ENCODE measurements around the gene CSNK1A1.
"Not testable (repeated sequence)": the region's sequence is repeated elsewhere in the genome, so short reads cannot be mapped to it uniquely, and the experiment has no call there.

The CSNK1A1 gene

GRCh38 chr5:149551227-149552037, at the start of gene CSNK1A1:
TSS of gene CSNK1A1 (minus strand) at chr5:149551439. CDS start at chr5:149550964, 475 bp downstream.
- DNase-seq (ENCODE audit: low read depth in 2 of 2), result peak; percentile 98 to 100

GRCh38 chr5:149600932-149601331, 49.7 kb upstream of the CSNK1A1 start:
- no peak for DNase-seq (ENCODE audit: low read depth in 2 of 2)

- DNase-seq (ENCODE audit: low read depth in 2 of 2), result no peak
Measured at GRCh38 chr5:149599375-149599774, 48.1 kb upstream of the CSNK1A1 start.

- DNase-seq (ENCODE audit: low read depth in 2 of 2), result no peak
Measured at GRCh38 chr5:149598966-149599365, 47.7 kb upstream of the CSNK1A1 start.

- DNase-seq (ENCODE audit: low read depth in 2 of 2), result not testable (repeated sequence)
Measured at GRCh38 chr5:149598234-149598633, 47.0 kb upstream of the CSNK1A1 start.

- DNase-seq (ENCODE audit: low read depth in 2 of 2), result no peak
Measured at GRCh38 chr5:149597618-149598017, 46.4 kb upstream of the CSNK1A1 start.

GRCh38 chr5:149596712-149597111, 45.5 kb upstream of the CSNK1A1 start:
- no peak for DNase-seq (ENCODE audit: low read depth in 2 of 2)

GRCh38 chr5:149595105-149595504, 43.9 kb upstream of the CSNK1A1 start:
- not testable (repeated sequence) for DNase-seq (ENCODE audit: low read depth in 2 of 2)

- no peak for DNase-seq (ENCODE audit: low read depth in 2 of 2)
Measured at GRCh38 chr5:149594206-149594895, 43.1 kb upstream of the CSNK1A1 start.

- no peak for DNase-seq (ENCODE audit: low read depth in 2 of 2)
Measured at GRCh38 chr5:149593370-149593769, 42.1 kb upstream of the CSNK1A1 start.

- no peak for DNase-seq (ENCODE audit: low read depth in 2 of 2)
Measured at GRCh38 chr5:149588936-149589335, 37.7 kb upstream of the CSNK1A1 start.

- DNase-seq (ENCODE audit: low read depth in 2 of 2), result no peak
Measured at GRCh38 chr5:149586708-149587318, 35.6 kb upstream of the CSNK1A1 start.

GRCh38 chr5:149585910-149586309, 34.7 kb upstream of the CSNK1A1 start:
- DNase-seq (ENCODE audit: low read depth in 2 of 2), result no peak

GRCh38 chr5:149584121-149584520, 32.9 kb upstream of the CSNK1A1 start:
- DNase-seq (ENCODE audit: low read depth in 2 of 2), result no peak

- no peak for DNase-seq (ENCODE audit: low read depth in 2 of 2)
Measured at GRCh38 chr5:149583394-149583793, 32.2 kb upstream of the CSNK1A1 start.

GRCh38 chr5:149581931-149582768, 30.9 kb upstream of the CSNK1A1 start:
- DNase-seq (ENCODE audit: low read depth in 2 of 2), result no peak

- peak in 1 of 2 donors; percentile 27 for DNase-seq (ENCODE audit: low read depth in 2 of 2)
Measured at GRCh38 chr5:149581192-149581861, 30.1 kb upstream of the CSNK1A1 start, which contains the start of gene ARHGEF37. TSS of gene ARHGEF37 (plus strand) at chr5:149581498. CDS start at chr5:149597770, 16,272 bp downstream.

GRCh38 chr5:149580808-149581191, 29.6 kb upstream of the CSNK1A1 start:
- DNase-seq (ENCODE audit: low read depth in 2 of 2), result no peak

- DNase-seq (ENCODE audit: low read depth in 2 of 2), result no peak
Measured at GRCh38 chr5:149578896-149579295, 27.7 kb upstream of the CSNK1A1 start.

GRCh38 chr5:149576021-149576420, 24.8 kb upstream of the CSNK1A1 start:
- no peak for DNase-seq (ENCODE audit: low read depth in 2 of 2)

- DNase-seq (ENCODE audit: low read depth in 2 of 2), result no peak
Measured at GRCh38 chr5:149575131-149575530, 23.9 kb upstream of the CSNK1A1 start.

Data from stimulated activated CD8-positive, alpha-beta memory T cell treated with anti-CD3 and anti-CD28 coated beads, Interleukin-15, amount 100 ng/mL, for 48 hours (primary cell).